Natural killer cell (primary cell): Measurements from ENCODE around the gene ACSM6. TPM values are rescaled to one million over a fixed set of nuclear protein-coding genes. Genes with fewer than 3 reads are reported as not detected.

Source experiments
- ATAC-seq, 3 donors: fragments of 150-1000 bp in 2 of 3; fragments of 200-7000 bp in 1 of 3; cut with Tn5 transposase; 1 replicate in 1 of 3; 2 replicates in 2 of 3; pipeline ENCODE4 v1.10.0; 2021; ENCODE audit warnings: mild to moderate bottlenecking in 2 of 3, moderate library complexity in 2 of 3
- DNase-seq, 2 donors: peaks; one replicate each; pipeline versions ENCODE4 v3.0.0 to v3.0.0-alpha.2; 2013 to 2021; ENCODE audit warnings: mixed read lengths in 1 of 2
- H3K27ac ChIP-seq: one replicate; pipeline ENCODE4 v1.5.1; 2013; ENCODE audit warnings: mild to moderate bottlenecking, low read length
- H3K27me3 ChIP-seq: one replicate; pipeline ENCODE4 v1.6.1; 2013; ENCODE audit warnings: low read length; ENCODE audit not compliant: control insufficient read depth, insufficient read depth
- H3K36me3 ChIP-seq: one replicate; pipeline ENCODE4 v1.6.1; 2013; ENCODE audit warnings: low read length; ENCODE audit not compliant: control insufficient read depth, insufficient read depth
- H3K4me1 ChIP-seq: one replicate; pipeline ENCODE4 v1.6.1; 2013; ENCODE audit warnings: low read length; ENCODE audit not compliant: control insufficient read depth, insufficient read depth
- H3K4me3 ChIP-seq: one replicate; pipeline ENCODE4 v1.5.1; 2013; ENCODE audit warnings: low read length
- H3K9me3 ChIP-seq: one replicate; pipeline ENCODE4 v1.6.1; 2013; ENCODE audit warnings: low read length; ENCODE audit not compliant: control insufficient read depth, insufficient read depth
- H3K27ac Mint-ChIP-seq, 2 donors: one replicate each; pipeline ENCODE4 v1.8.0; 2022; ENCODE audit warnings: mild to moderate bottlenecking in 2 of 2, mixed read lengths in 2 of 2, moderate library complexity in 1 of 2
- H3K27me3 Mint-ChIP-seq, 2 donors: one replicate each; pipeline ENCODE4 v1.8.0; 2022; ENCODE audit warnings: low read depth in 2 of 2, mixed read lengths in 2 of 2
- H3K36me3 Mint-ChIP-seq: one replicate; pipeline ENCODE4 v1.8.0; 2022; ENCODE audit warnings: mixed read lengths
- H3K4me1 Mint-ChIP-seq, 2 donors: one replicate each; pipeline ENCODE4 v1.8.0; 2022; ENCODE audit warnings: mixed read lengths in 2 of 2
- H3K4me3 Mint-ChIP-seq: one replicate; pipeline ENCODE4 v1.8.0; 2022; ENCODE audit warnings: mild to moderate bottlenecking, moderate library complexity, mixed read lengths
- H3K9me3 Mint-ChIP-seq, 2 donors: one replicate each; pipeline ENCODE4 v1.8.0; 2022; ENCODE audit warnings: mixed read lengths in 2 of 2
- CTCF ChIP-seq: fragments of 200-600 bp; IDR thresholded peaks from one replicate; pipeline ENCODE4 v1.8.0; 2022; ENCODE audit warnings: antibody characterized with exemption
- WGBS: methylation state at CpG from one replicate; pipeline ENCODE4 v1.1.7; 2013; ENCODE audit warnings: missing lambda C conversion rate; ENCODE audit not compliant: insufficient coverage; 5-methylcytosine and 5-hydroxymethylcytosine counted together
- intact Hi-C: fragments of 100-400 bp; cut with micrococcal nuclease; formaldehyde crosslinking; loops from one replicate; pipeline ENCODE4 v1.14.2; 2022
- total RNA-seq, 4 donors: library from RNA; stranded (reverse); fragments of 120-200 nt in 1 of 4; gene quantifications; one replicate each; pipeline versions ENCODE4 v1.2.3 to v1.2.4, GENCODE V29; 2013 to 2022

ACSM6 gene
- total RNA-seq, 3 donors from 2014 or later (not counting 1 experiment from before 2014, with no cell fraction given): not detected

- Mint-ChIP-seq H3K4me1 (peaks cover 0 to 8% of the 10 kb centered on the region in 2 donors), H3K36me3 (no peaks in the 10 kb centered on the region), H3K27ac (peak overlapping the region in 1 of 2 donors; percentile 48), H3K27me3 (peaks cover 14 to 16% of the 10 kb centered on the region in 2 donors), H3K4me3 (peak overlapping the region; percentile 78), H3K9me3 (no peaks in the 10 kb centered on the region)
- H3K27me3 ChIP-seq: no peaks in the 10 kb centered on the region
- DNase-seq: peak; percentile 61 to 77
- intact Hi-C loops: loop anchor here (1.0 kb wide), 1 partner anchor 180 kb away; no protein-coding TSS in a partner anchor
- peak; percentile 70 for TF ChIP-seq CTCF
- H3K4me1 ChIP-seq: peaks cover 4% of the 10 kb centered on the region
- ATAC-seq: peak; percentile 97 to 98 (median 97)
- no peaks in the 10 kb centered on the region for H3K36me3 ChIP-seq
- H3K9me3 ChIP-seq: no peaks in the 10 kb centered on the region
- H3K4me3 ChIP-seq: peak overlapping the region; percentile 29
- 2% methylated on average over 85 of the region's 85 CpGs for WGBS
- peak overlapping the region; percentile 3 for H3K27ac ChIP-seq
These were observed 10.5 kb upstream of the ACSM6 start for GRCh38 chr10:95183271-95184230.

DNA sequence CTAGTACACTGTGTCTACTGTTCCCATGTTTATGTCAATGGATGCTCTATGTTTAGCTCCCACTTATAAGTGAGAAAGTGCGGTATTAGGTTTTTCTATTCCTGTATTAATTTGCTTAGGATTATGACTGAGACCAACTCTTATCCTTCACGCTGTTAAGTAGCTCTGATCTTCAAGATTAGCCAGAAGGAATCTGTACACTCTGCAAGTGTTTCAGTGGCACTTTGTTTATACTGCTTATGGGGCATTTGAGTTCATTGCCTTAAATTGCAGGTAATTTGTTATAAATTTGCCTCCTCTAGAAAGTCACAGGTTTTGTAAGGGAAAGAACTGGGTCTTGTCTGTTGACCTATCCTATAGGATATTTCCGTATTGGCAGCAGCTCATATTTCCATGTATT lies 6.4 kb upstream of the ACSM6 start:
- intact Hi-C loops: no loop called here
- no peak overlapping the region for H3K4me3 ChIP-seq
- no peaks in the 10 kb centered on the region for H3K9me3 Mint-ChIP-seq
- H3K27me3 Mint-ChIP-seq: peaks cover 9 to 22% of the 10 kb centered on the region in 2 donors
- ATAC-seq: no peak
- TF ChIP-seq CTCF: no peak
- no peak overlapping the region for H3K27ac ChIP-seq
- no peak overlapping the region for H3K27ac Mint-ChIP-seq
- no peak overlapping the region for H3K4me3 Mint-ChIP-seq
- H3K4me1 Mint-ChIP-seq: peaks cover 0 to 8% of the 10 kb centered on the region in 2 donors
- no peaks in the 10 kb centered on the region for H3K9me3 ChIP-seq
- DNase-seq: no peak
- no peaks in the 10 kb centered on the region for H3K36me3 ChIP-seq
- peaks cover 4% of the 10 kb centered on the region for H3K4me1 ChIP-seq
- WGBS: 92% methylated on average over 2 of the region's 3 CpGs
- H3K36me3 Mint-ChIP-seq: no peaks in the 10 kb centered on the region
- H3K27me3 ChIP-seq: no peaks in the 10 kb centered on the region

DNA sequence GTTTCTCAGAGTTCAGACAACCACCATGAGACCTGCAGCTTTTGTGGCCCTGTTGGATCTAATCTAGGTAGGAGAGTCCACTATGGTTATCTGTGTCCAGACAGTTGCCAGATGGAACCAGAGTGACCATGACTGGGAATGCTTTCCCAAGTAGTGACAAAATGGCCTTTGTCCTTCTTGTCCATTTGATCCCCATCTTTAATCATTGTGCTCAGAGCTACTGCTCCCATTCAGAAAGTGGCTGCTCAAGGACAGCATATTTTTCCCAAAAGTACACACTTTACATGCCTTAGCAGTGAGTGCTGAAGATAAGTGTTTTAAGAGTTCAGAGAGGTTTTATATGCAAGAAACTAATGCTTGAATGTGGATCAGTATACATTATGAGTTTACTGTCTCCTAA lies 5.4 kb upstream of the ACSM6 start:
- H3K27me3 Mint-ChIP-seq: peaks cover 13 to 22% of the 10 kb centered on the region in 2 donors
- H3K4me1 ChIP-seq: peaks cover 4% of the 10 kb centered on the region
- no peaks in the 10 kb centered on the region for H3K36me3 ChIP-seq
- H3K4me3 ChIP-seq: no peak overlapping the region
- no peaks in the 10 kb centered on the region for H3K9me3 Mint-ChIP-seq
- no peaks in the 10 kb centered on the region for H3K36me3 Mint-ChIP-seq
- no peak overlapping the region for H3K27ac Mint-ChIP-seq
- no peak for DNase-seq
- peaks cover 0 to 7% of the 10 kb centered on the region in 2 donors for H3K4me1 Mint-ChIP-seq
- ATAC-seq: no peak
- H3K4me3 Mint-ChIP-seq: no peak overlapping the region
- H3K9me3 ChIP-seq: no peaks in the 10 kb centered on the region
- TF ChIP-seq CTCF: no peak
- no peaks in the 10 kb centered on the region for H3K27me3 ChIP-seq
- no peak overlapping the region for H3K27ac ChIP-seq
- intact Hi-C loops: no loop called here
